Naive thymus-derived CD8-positive, alpha-beta T cell (primary cell): Measurements from ENCODE around the gene LHX4. TPM values are rescaled to one million over a fixed set of nuclear protein-coding genes. Genes with fewer than 3 reads are reported as not detected.

Experiments
- ATAC-seq, 2 donors: fragments of 150-1000 bp; cut with Tn5 transposase in 1 of 2; sonication (Bioruptor Pico), chemical (Tn5 transposase) in 1 of 2; 1 replicate in 1 of 2; 2 replicates in 1 of 2; pipeline ENCODE4 v1.10.0; 2021; ENCODE audit warnings: mild to moderate bottlenecking in 2 of 2, moderate library complexity in 2 of 2
- POLR2A ChIA-PET: fragments of 350-600 bp; sonication (Branson Sonifier 250); formaldehyde crosslinking; loops from one replicate; lab custom pipeline; 2021; ENCODE audit warnings: antibody characterized with exemption; lab: Charles Lee
- DNase-seq, 10 donors: peaks; one replicate each; pipeline versions ENCODE4 v3.0.0 to v3.0.0-alpha.2; 2020 to 2022
- H3K27ac Mint-ChIP-seq, 10 donors: one replicate each; pipeline ENCODE4 v1.8.0; 2020 to 2022; ENCODE audit warnings: mild to moderate bottlenecking in 10 of 10, mixed read lengths in 10 of 10, moderate library complexity in 4 of 10, inconsistent platforms in 1 of 10
- H3K27me3 Mint-ChIP-seq, 5 donors: one replicate each; pipeline ENCODE4 v1.8.0; 2021 to 2022; ENCODE audit warnings: mixed read lengths in 5 of 5
- H3K36me3 Mint-ChIP-seq, 3 donors: one replicate each; pipeline ENCODE4 v1.8.0; 2020 to 2022; ENCODE audit warnings: mixed read lengths in 3 of 3, mild to moderate bottlenecking in 2 of 3, inconsistent platforms in 1 of 3
- H3K4me1 Mint-ChIP-seq, 4 donors: one replicate each; pipeline ENCODE4 v1.8.0; 2021 to 2022; ENCODE audit warnings: mixed read lengths in 4 of 4
- H3K4me3 Mint-ChIP-seq, 10 donors: one replicate each; pipeline ENCODE4 v1.8.0; 2020 to 2022; ENCODE audit warnings: mild to moderate bottlenecking in 10 of 10, mixed read lengths in 10 of 10, moderate library complexity in 6 of 10, inconsistent platforms in 1 of 10
- H3K9me3 Mint-ChIP-seq, 9 donors: one replicate each; pipeline ENCODE4 v1.8.0; 2020 to 2022; ENCODE audit warnings: mixed read lengths in 9 of 9, mild to moderate bottlenecking in 3 of 9, inconsistent platforms in 1 of 9, moderate library complexity in 1 of 9
- polyA plus RNA-seq, 3 donors: library from polyadenylated mRNA; unstranded; fragments of 300-500 nt; fragmentation: Illumina TruSeq; gene quantifications; one replicate each; pipeline ENCODE4 v1.2.3, GENCODE V29; 2021
- total RNA-seq, 8 experiments: library from RNA in 2 of 8; stranded (reverse) in 2 of 8; gene quantifications; one replicate each; pipeline ENCODE4 v1.2.3 and lab custom pipeline; 2021 to 2026

LHX4 gene
- total and polyA plus RNA-seq, 5 experiments from 2014 or later, result 0.09 to 0.25 (median 0.12) TPM; not detected in 2

DNA sequence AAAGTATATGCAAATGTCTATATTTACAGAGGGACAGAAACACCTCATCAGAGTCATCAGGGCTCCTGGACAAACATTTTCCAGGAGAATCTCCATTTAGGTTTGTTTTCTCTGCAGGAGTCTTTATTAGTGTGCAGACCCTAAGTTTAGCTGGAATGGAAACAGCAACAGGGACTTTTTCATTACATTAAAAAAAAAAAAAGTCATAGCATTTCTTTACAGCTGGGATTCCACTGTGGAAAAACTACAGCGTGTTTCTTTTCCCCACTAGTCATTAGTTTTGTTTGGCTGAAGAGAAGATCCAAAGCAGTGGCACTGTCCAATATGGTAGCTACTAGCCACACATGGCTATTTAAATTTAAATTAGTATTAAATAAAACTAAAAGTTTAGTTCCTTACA lies 49.6 kb downstream of the LHX4 start:
- H3K4me1 Mint-ChIP-seq, result peaks cover 0 to 5% (median 0%) of the 10 kb centered on the region in 4 donors
- H3K27ac Mint-ChIP-seq, result no peak overlapping the region
- no peaks in the 10 kb centered on the region for H3K27me3 Mint-ChIP-seq
- H3K4me3 Mint-ChIP-seq, result no peak overlapping the region
- no peaks in the 10 kb centered on the region for H3K9me3 Mint-ChIP-seq
- POLR2A ChIA-PET, result no interaction called here
- ATAC-seq, result no peak
- DNase-seq, result no peak
- peaks cover 13 to 75% (median 47%) of the 10 kb centered on the region in 3 donors for H3K36me3 Mint-ChIP-seq

GRCh38 chr1:180280617-180281016 lies 50.6 kb downstream of the LHX4 start:
- ATAC-seq (no peak), DNase-seq (no peak)
- peaks cover 7 to 73% (median 49%) of the 10 kb centered on the region in 3 donors for H3K36me3 Mint-ChIP-seq
- no peaks in the 10 kb centered on the region for H3K9me3 Mint-ChIP-seq
- H3K27me3 Mint-ChIP-seq, result no peaks in the 10 kb centered on the region
- H3K4me1 Mint-ChIP-seq, result peaks cover 0 to 5% (median 0%) of the 10 kb centered on the region in 4 donors
- no peak overlapping the region for H3K27ac Mint-ChIP-seq
- H3K4me3 Mint-ChIP-seq, result no peak overlapping the region
- POLR2A ChIA-PET, result no interaction called here

DNA sequence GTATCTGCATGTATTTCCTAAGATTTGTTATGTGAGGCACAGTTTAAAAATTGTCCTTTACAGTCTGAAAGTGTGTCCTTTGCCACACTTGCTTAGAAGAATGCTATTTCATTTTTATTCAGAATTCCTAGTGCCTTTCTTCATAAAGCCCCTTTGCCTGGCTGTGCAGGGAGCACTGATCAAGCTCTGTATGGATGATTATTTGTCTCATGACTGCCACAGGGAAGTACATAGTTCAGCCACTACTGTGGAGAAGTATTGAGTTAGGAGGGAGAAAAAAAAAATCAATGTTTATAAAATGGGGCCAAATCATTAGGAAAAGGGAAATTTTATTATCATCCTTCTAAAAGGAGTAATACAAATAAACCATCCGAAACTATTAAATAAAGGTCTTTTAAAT lies 51.4 kb downstream of the LHX4 start:
- peaks cover 0 to 5% (median 0%) of the 10 kb centered on the region in 4 donors for H3K4me1 Mint-ChIP-seq
- peaks cover 7 to 75% (median 48%) of the 10 kb centered on the region in 3 donors for H3K36me3 Mint-ChIP-seq
- H3K9me3 Mint-ChIP-seq, result no peaks in the 10 kb centered on the region
- no peak overlapping the region for H3K4me3 Mint-ChIP-seq
- POLR2A ChIA-PET, result no interaction called here
- no peak for DNase-seq
- H3K27me3 Mint-ChIP-seq, result no peaks in the 10 kb centered on the region
- ATAC-seq, result no peak
- H3K27ac Mint-ChIP-seq, result no peak overlapping the region

- H3K27ac Mint-ChIP-seq, result no peak overlapping the region
- POLR2A ChIA-PET, result no interaction called here
- DNase-seq (no peak), ATAC-seq (no peak)
- H3K27me3 Mint-ChIP-seq, result no peaks in the 10 kb centered on the region
- no peaks in the 10 kb centered on the region for H3K9me3 Mint-ChIP-seq
- peaks cover 7 to 78% (median 47%) of the 10 kb centered on the region in 3 donors for H3K36me3 Mint-ChIP-seq
- no peak overlapping the region for H3K4me3 Mint-ChIP-seq
- H3K4me1 Mint-ChIP-seq, result peaks cover 0 to 5% (median 0%) of the 10 kb centered on the region in 4 donors
Measured at GRCh38 chr1:180282401-180283044, 52.5 kb downstream of the LHX4 start.

DNA sequence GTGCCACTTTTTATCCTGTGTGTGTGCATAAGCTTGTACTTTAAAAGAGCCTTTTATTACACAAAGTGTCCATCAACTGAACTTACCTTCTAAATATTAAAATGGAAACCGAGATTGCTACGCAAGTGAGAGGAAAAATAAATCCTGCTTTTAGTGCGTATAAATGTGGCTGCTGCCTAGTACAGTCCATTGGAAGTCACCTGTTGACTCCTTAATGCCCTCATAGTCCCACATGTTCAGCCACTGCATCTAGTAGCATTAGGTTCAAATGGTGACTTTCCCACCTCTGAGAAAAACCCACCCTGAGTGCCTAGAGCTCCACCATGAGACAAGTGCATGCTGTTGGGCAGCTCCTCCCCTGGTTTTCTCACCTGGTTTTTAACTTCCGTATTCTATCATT lies 53.0 kb downstream of the LHX4 start:
- Mint-ChIP-seq H3K9me3 (no peaks in the 10 kb centered on the region), H3K27me3 (no peaks in the 10 kb centered on the region), H3K27ac (no peak overlapping the region), H3K4me3 (no peak overlapping the region), H3K4me1 (peaks cover 0 to 5% (median 0%) of the 10 kb centered on the region in 4 donors), H3K36me3 (peaks cover 7 to 79% (median 46%) of the 10 kb centered on the region in 3 donors)
- ATAC-seq (no peak), DNase-seq (no peak)
- POLR2A ChIA-PET, result no interaction called here

GRCh38 chr1:180286417-180286816 lies 56.4 kb downstream of the LHX4 start:
- ATAC-seq, result no peak

GRCh38 chr1:180287988-180288705 lies 58.1 kb downstream of the LHX4 start:
- Mint-ChIP-seq H3K4me3 (no peak overlapping the region), H3K27me3 (no peaks in the 10 kb centered on the region), H3K36me3 (peaks cover 4 to 51% (median 39%) of the 10 kb centered on the region in 3 donors), H3K9me3 (peaks cover 0 to 4% (median 0%) of the 10 kb centered on the region in 9 donors), H3K4me1 (peaks cover 10 to 29% (median 23%) of the 10 kb centered on the region in 4 donors), H3K27ac (peak overlapping the region in 2 of 10 donors; percentile 8 to 39)
- ATAC-seq (no peak), DNase-seq (no peak)
- POLR2A ChIA-PET, result no interaction called here

More at GRCh38 chr1:180286417-180286816, 56.4 kb downstream of the LHX4 start:
- Mint-ChIP-seq H3K27me3 (no peaks in the 10 kb centered on the region), H3K4me3 (no peak overlapping the region), H3K27ac (no peak overlapping the region), H3K36me3 (peaks cover 4 to 60% (median 33%) of the 10 kb centered on the region in 3 donors), H3K9me3 (no peaks in the 10 kb centered on the region), H3K4me1 (peaks cover 10 to 26% (median 22%) of the 10 kb centered on the region in 4 donors)
- POLR2A ChIA-PET, result no interaction called here
- DNase-seq, result no peak

- Mint-ChIP-seq H3K27me3 (no peaks in the 10 kb centered on the region), H3K27ac (peak overlapping the region in 5 of 10 donors; percentile 1 to 40 (median 8)), H3K36me3 (peaks cover 4 to 45% (median 33%) of the 10 kb centered on the region in 3 donors), H3K9me3 (peaks cover 0 to 4% (median 0%) of the 10 kb centered on the region in 9 donors), H3K4me3 (no peak overlapping the region), H3K4me1 (peaks cover 10 to 29% (median 23%) of the 10 kb centered on the region in 4 donors)
- DNase-seq (no peak), ATAC-seq (no peak)
- POLR2A ChIA-PET, result no interaction called here
Measured at GRCh38 chr1:180288940-180289339, 58.9 kb downstream of the LHX4 start.

DNA sequence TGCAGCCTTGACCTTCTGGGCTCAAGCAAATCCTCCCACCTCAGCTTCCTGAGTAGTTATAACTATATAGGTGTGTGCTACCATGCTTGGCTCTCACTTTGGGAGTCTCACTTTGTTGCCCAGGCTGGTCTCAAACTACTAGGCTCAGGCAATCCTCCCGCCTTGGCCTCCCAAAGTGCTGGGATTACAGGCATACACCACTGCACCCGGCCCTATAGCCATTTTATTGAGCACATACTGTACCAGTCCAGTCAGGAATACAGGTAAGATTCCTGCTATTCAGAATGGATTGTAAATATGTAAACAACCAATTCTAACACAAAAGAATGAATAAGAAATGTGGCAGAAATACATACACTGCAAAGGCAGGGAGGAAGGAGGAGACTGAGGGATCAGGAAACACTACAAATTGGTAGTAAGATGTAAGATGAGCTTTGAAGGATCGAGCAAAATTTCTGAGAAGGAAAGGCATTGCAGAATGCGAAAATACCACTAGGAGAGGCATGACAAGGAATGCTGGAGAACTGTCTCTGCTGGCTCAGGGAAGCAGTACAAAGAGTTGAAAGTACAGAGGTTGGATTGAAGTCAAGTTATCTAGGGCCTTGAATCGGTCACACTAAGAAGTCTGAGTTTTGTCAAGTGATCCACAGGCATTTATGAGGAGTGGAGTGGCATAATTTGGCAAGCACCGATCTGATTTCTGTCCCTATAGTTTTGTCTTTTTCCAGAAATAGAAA lies 60.4 kb downstream of the LHX4 start:
- H3K9me3 Mint-ChIP-seq, result peaks cover 0 to 4% (median 0%) of the 10 kb centered on the region in 9 donors
- DNase-seq (no peak), ATAC-seq (no peak)
- no peaks in the 10 kb centered on the region for H3K27me3 Mint-ChIP-seq
- peaks cover 10 to 29% (median 23%) of the 10 kb centered on the region in 4 donors for H3K4me1 Mint-ChIP-seq
- H3K36me3 Mint-ChIP-seq, result peaks cover 4 to 36% (median 26%) of the 10 kb centered on the region in 3 donors
- peak overlapping the region in 6 of 10 donors; percentile 0 to 67 (median 10) for H3K27ac Mint-ChIP-seq
- POLR2A ChIA-PET, result no interaction called here
- no peak overlapping the region for H3K4me3 Mint-ChIP-seq

GRCh38 chr1:180291004-180291403 lies 60.9 kb downstream of the LHX4 start:
- peak overlapping the region in 2 of 10 donors; percentile 10 to 67 for H3K27ac Mint-ChIP-seq

GRCh38 chr1:180294711-180295110 lies 64.6 kb downstream of the LHX4 start:
- H3K27ac Mint-ChIP-seq, result peak overlapping the region in 1 of 10 donors; percentile 27
- H3K4me1 Mint-ChIP-seq, result peaks cover 19 to 48% (median 39%) of the 10 kb centered on the region in 4 donors
- POLR2A ChIA-PET, result no interaction called here
- ATAC-seq (no peak), DNase-seq (no peak)
- H3K36me3 Mint-ChIP-seq, result peaks cover 4 to 25% (median 17%) of the 10 kb centered on the region in 3 donors
- H3K4me3 Mint-ChIP-seq, result no peak overlapping the region
- no peaks in the 10 kb centered on the region for H3K27me3 Mint-ChIP-seq
- peaks cover 0 to 4% (median 0%) of the 10 kb centered on the region in 9 donors for H3K9me3 Mint-ChIP-seq

More at GRCh38 chr1:180291004-180291403, 60.9 kb downstream of the LHX4 start:
- DNase-seq, result no peak
- POLR2A ChIA-PET, result no interaction called here
- ATAC-seq, result no peak
- Mint-ChIP-seq H3K36me3 (peaks cover 4 to 35% (median 28%) of the 10 kb centered on the region in 3 donors), H3K4me1 (peaks cover 13 to 33% (median 28%) of the 10 kb centered on the region in 4 donors), H3K4me3 (no peak overlapping the region), H3K27me3 (no peaks in the 10 kb centered on the region), H3K9me3 (peaks cover 0 to 4% (median 0%) of the 10 kb centered on the region in 9 donors)

- Mint-ChIP-seq H3K4me1 (peaks cover 13 to 36% (median 27%) of the 10 kb centered on the region in 4 donors), H3K36me3 (peaks cover 0 to 23% (median 17%) of the 10 kb centered on the region in 3 donors), H3K27ac (peak overlapping the region in 3 of 10 donors; percentile 27 to 32 (median 27)), H3K27me3 (no peaks in the 10 kb centered on the region), H3K4me3 (no peak overlapping the region), H3K9me3 (peaks cover 0 to 4% (median 0%) of the 10 kb centered on the region in 9 donors)
- POLR2A ChIA-PET, result no interaction called here
- DNase-seq (no peak), ATAC-seq (no peak)
Measured at GRCh38 chr1:180295999-180296398, 65.9 kb downstream of the LHX4 start.
